ENCODE results near the gene DEFB113.

Gene DEFB113

GRCh38 chr6:49982046-49982445 is 12.6 kb upstream of the DEFB113 start:
- DNase-seq (ENCODE audit: low read depth, low spot score) = no peak
- no peak overlapping the region for H3K4me3 ChIP-seq (ENCODE audit: low read depth, low read length)
- in situ Hi-C loops (cut with HindIII; ENCODE audit: low sequenced_read_pairs) = no loop called here
- TF ChIP-seq CTCF (IDR thresholded peaks at IDR 0.05; ENCODE audit: low read depth, low read length) = no peak

GRCh38 chr6:49980898-49981297 is 11.5 kb upstream of the DEFB113 start:
- DNase-seq (ENCODE audit: low read depth, low spot score) = no peak
- TF ChIP-seq CTCF (IDR thresholded peaks at IDR 0.05; ENCODE audit: low read depth, low read length) = no peak
- in situ Hi-C loops (cut with HindIII; ENCODE audit: low sequenced_read_pairs) = no loop called here
- H3K4me3 ChIP-seq (ENCODE audit: low read depth, low read length) = no peak overlapping the region

GRCh38 chr6:49979584-49979983 is 10.2 kb upstream of the DEFB113 start:
- H3K4me3 ChIP-seq (ENCODE audit: low read depth, low read length) = no peak overlapping the region
- no peak for DNase-seq (ENCODE audit: low read depth, low spot score)
- TF ChIP-seq CTCF (IDR thresholded peaks at IDR 0.05; ENCODE audit: low read depth, low read length) = no peak
- in situ Hi-C loops (cut with HindIII; ENCODE audit: low sequenced_read_pairs) = no loop called here

GRCh38 chr6:49978332-49979226 is 9.2 kb upstream of the DEFB113 start:
- in situ Hi-C loops (cut with HindIII; ENCODE audit: low sequenced_read_pairs) = no loop called here
- TF ChIP-seq CTCF (IDR thresholded peaks at IDR 0.05; ENCODE audit: low read depth, low read length) = no peak
- H3K4me3 ChIP-seq (ENCODE audit: low read depth, low read length) = no peak overlapping the region
- no peak for DNase-seq (ENCODE audit: low read depth, low spot score)

GRCh38 chr6:49966823-49967222 is 2.6 kb downstream of the DEFB113 start:
- DNase-seq (ENCODE audit: low read depth, low spot score) = no peak
- H3K4me3 ChIP-seq (ENCODE audit: low read depth, low read length) = no peak overlapping the region
- TF ChIP-seq CTCF (IDR thresholded peaks at IDR 0.05; ENCODE audit: low read depth, low read length) = no peak
- in situ Hi-C loops (cut with HindIII; ENCODE audit: low sequenced_read_pairs) = no loop called here

- DNase-seq (ENCODE audit: low read depth, low spot score) = no peak
- H3K4me3 ChIP-seq (ENCODE audit: low read depth, low read length) = no peak overlapping the region
- in situ Hi-C loops (cut with HindIII; ENCODE audit: low sequenced_read_pairs) = no loop called here
- TF ChIP-seq CTCF (IDR thresholded peaks at IDR 0.05; ENCODE audit: low read depth, low read length) = no peak
These were observed 3.1 kb downstream of the DEFB113 start for GRCh38 chr6:49966334-49966733.
